ENCODE measurements around the gene SLC35E4. TPM values are rescaled to one million over a fixed set of nuclear protein-coding genes. Genes with fewer than 3 reads are reported as not detected.

SLC35E4 gene
- 3.0 and 4.0 TPM in 2 replicates for total RNA-seq (2014; rRNA removed; shearing (Covaris generic))
- total RNA-seq (2022): 2.3 and 3.0 TPM in 2 replicates
- percentile 38 among the genes with signal in this experiment for Bru-seq, nascent RNA
- percentile 45 among the genes with signal in this experiment for BruChase-seq, experiment 1, labeled RNA remaining after a 6-hour chase
- percentile 44 among the genes with signal in this experiment for BruChase-seq, experiment 2, labeled RNA remaining after a 2-hour chase
- long read RNA-seq, transcript SLC35E4-201 (2 exons, 2,714 nt): major isoform, 10 of 11 reads
- long read RNA-seq, partial matches to known transcripts: 0 of 11 reads
- long read RNA-seq, other reads (novel, unspliced or antisense): 1 of 11 reads

DNA sequence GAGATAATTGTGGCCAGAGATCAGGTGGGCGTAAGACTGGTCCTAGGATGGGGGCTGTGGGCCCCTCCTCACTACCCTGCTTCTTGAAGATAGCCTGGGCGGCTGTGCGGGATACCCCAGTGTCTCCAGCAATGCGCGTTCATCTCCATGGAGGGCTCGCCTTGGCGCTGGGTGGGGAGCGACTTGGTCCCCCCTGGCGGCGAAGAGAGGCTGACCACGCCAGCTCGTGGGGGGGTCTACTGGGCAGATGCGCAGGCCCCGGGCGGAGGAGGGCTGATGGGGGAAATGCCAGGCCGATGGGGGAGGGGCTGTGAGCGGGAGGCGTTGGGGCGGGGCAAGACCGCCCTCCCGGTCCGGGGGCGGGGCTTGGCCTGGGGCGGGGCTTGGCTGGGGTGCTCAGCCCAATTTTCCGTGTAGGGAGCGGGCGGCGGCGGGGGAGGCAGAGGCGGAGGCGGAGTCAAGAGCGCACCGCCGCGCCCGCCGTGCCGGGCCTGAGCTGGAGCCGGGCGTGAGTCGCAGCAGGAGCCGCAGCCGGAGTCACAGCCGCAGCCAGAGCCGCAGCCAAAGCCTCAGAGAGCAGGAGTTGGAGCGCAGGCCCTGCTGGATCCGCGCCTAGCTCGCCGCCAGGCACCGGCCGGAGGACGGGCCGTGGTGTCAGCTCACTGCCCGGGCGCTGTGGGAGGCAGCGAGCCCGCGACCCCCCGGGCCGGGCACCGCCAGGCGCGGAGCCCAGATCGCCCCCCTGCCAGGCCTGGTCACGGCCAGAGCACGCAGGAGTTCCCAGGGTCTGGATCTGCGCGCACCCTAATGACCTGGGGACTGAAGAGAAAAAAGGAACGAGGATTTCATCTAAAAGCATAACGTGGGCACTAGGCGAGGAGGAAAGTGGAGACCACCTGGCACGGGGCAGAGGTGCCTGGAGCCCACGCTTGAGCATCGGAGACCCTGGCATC lies at the start of gene SLC35E4:
SLC35E4 (plus strand) TSS at position 509 of the 953 bp plus-strand sequence. CDS start 670 bp downstream, outside the sequence.
- CTCF ChIA-PET (ENCODE audit: unreplicated experiment): interaction anchor here (0.6 to 1.1 kb wide), 5 partner anchors 31 to 169 kb away, joined by 3 to 4 read pairs (median 3); no protein-coding TSS in a partner anchor
- Histone ChIP-seq H3K27ac (ENCODE audit: low read depth, low read length, poor library complexity, severe bottlenecking) (peak within 1 kb of the TSS; percentile 32), H3K4me3 (ENCODE audit: low read depth, low read length, poor library complexity, severe bottlenecking) (peak within 1 kb of the TSS; percentile 74), H3K4me2 (ENCODE audit: low read length) (peak within 1 kb of the TSS; percentile 93), H2AFZ (ENCODE audit: low read length) (peak within 1 kb of the TSS; percentile 95), H3K9me2 (ENCODE audit: insufficient read depth, low read length) (no peaks in the 10 kb centered on the region), H3K4me1 (ENCODE audit: insufficient read depth, low read length, poor library complexity, severe bottlenecking) (peaks cover 16% of the 10 kb centered on the region), H3K9me3 (ENCODE audit: low read length) (no peaks in the 10 kb centered on the region), H4K20me1 (ENCODE audit: insufficient read depth, low read length) (no peaks in the 10 kb centered on the region), H3K79me2 (ENCODE audit: insufficient read depth, low read depth, low read length) (no peaks in the 10 kb centered on the region), H3K36me3 (ENCODE audit: insufficient read depth, low read length) (no peaks in the 10 kb centered on the region; the same call in 1 of the 2 replicates)
- no TSS peak for BruUV-seq (replicated peaks)
- DNase-seq (ENCODE audit: low spot score): peak; percentile 91
- no peak for TF ChIP-seq CTCF (conservative IDR thresholded peaks at IDR 0.05; ENCODE audit: low read length)
- TF ChIP-seq EZH2phosphoT487 (IDR thresholded peaks at IDR 0.05; ENCODE audit: borderline replicate concordance, low read depth, low read length): no peak
- intact Hi-C loops (cut with micrococcal nuclease; ENCODE audit: unreplicated experiment): loop anchor here (1.0 to 10.0 kb wide), 2 partner anchors 120 to 449 kb away; partner anchors contain the start of gene SMTN
- POLR2A ChIA-PET: interaction anchor here (0.6 to 0.9 kb wide), 3 partner anchors 48 to 119 kb away, joined by 3 to 7 read pairs (median 5); no protein-coding TSS in a partner anchor

DNA sequence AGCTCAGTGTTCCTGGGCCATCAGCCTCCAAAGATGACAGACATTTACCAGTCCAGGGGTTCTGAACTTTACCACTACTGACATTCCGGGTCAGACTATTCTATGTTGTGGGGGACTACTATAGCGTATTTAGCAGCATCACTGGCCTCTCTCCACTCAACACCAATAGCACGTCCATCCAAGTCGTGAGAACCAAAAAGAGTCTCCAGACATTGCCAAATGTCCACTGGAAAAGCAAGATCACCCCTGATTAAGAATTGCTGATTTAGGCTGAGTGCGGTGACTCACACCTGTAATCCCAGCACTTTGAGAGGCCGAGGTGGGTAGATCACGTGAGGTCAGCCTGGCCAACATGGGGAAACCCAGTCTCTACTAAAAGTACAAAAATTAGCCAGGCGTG lies 49.2 kb upstream of the SLC35E4 start:
- CTCF ChIA-PET (ENCODE audit: unreplicated experiment): no interaction called here
- H3K9me3 ChIP-seq (ENCODE audit: low read length): no peaks in the 10 kb centered on the region
- BruUV-seq (replicated peaks): no TSS peak

More for the DNA sequence above, 49.2 kb upstream of the SLC35E4 start:
- Histone ChIP-seq H3K4me3 (ENCODE audit: low read depth, low read length, poor library complexity, severe bottlenecking) (no peak overlapping the region), H3K36me3 (ENCODE audit: insufficient read depth, low read length) (peaks cover 80% of the 10 kb centered on the region), H3K4me1 (ENCODE audit: insufficient read depth, low read length, poor library complexity, severe bottlenecking) (peaks cover 11% of the 10 kb centered on the region), H3K4me2 (ENCODE audit: low read length) (no peak overlapping the region), H2AFZ (ENCODE audit: low read length) (no peak overlapping the region), H3K79me2 (ENCODE audit: insufficient read depth, low read depth, low read length) (peaks cover 21% of the 10 kb centered on the region), H3K9me2 (ENCODE audit: insufficient read depth, low read length) (no peaks in the 10 kb centered on the region), H4K20me1 (ENCODE audit: insufficient read depth, low read length) (peaks cover 17% of the 10 kb centered on the region; the same call in 1 of the 2 replicates), H3K27ac (ENCODE audit: low read depth, low read length, poor library complexity, severe bottlenecking) (no peak overlapping the region)
- POLR2A ChIA-PET: interaction anchor here (0.7 kb wide), 1 partner anchor 106 kb away, joined by 3 read pairs; no protein-coding TSS in a partner anchor
- no peak for DNase-seq (ENCODE audit: low spot score)
- intact Hi-C loops (cut with micrococcal nuclease; ENCODE audit: unreplicated experiment): no loop called here
- TF ChIP-seq EZH2phosphoT487 (IDR thresholded peaks at IDR 0.05; ENCODE audit: borderline replicate concordance, low read depth, low read length): no peak
- no peak for TF ChIP-seq CTCF (conservative IDR thresholded peaks at IDR 0.05; ENCODE audit: low read length)
